ENCODE results near the gene THSD7A. TPM values are rescaled to one million over a fixed set of nuclear protein-coding genes. Genes with fewer than 3 reads are reported as not detected.

THSD7A gene
- total RNA-seq, 1 donor from 2014 or later = 14.3 TPM

DNA sequence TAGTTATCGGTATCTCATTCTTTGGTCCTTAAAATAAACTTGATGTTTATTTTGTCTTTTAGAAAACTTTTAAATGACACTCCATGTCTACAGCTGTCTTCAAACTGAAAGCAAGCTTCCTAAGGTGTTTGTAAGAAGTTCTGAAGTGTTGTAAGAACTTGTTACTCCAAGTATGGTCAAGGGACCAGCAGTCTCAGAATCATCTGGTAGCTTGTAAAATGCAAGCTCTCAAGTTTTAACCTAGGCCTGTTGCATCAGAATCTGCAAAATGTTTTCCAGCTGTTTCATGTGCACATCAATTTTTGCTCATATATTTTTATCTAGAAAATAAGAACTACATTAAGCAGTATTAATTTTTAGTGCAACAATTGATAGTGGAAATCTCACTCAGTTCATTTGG is 104.1 kb downstream of the THSD7A start:
- no peak overlapping the region for H3K4me3 Mint-ChIP-seq
- peaks cover 11% of the 10 kb centered on the region for H3K4me1 Mint-ChIP-seq (ENCODE audit: unreplicated experiment)
- no peak overlapping the region for H3K27ac Mint-ChIP-seq
- H3K9me3 Mint-ChIP-seq = no peaks in the 10 kb centered on the region
- H3K27me3 Mint-ChIP-seq = no peaks in the 10 kb centered on the region
- no peaks in the 10 kb centered on the region for H3K36me3 Mint-ChIP-seq
- TF ChIP-seq, protein P1, sequence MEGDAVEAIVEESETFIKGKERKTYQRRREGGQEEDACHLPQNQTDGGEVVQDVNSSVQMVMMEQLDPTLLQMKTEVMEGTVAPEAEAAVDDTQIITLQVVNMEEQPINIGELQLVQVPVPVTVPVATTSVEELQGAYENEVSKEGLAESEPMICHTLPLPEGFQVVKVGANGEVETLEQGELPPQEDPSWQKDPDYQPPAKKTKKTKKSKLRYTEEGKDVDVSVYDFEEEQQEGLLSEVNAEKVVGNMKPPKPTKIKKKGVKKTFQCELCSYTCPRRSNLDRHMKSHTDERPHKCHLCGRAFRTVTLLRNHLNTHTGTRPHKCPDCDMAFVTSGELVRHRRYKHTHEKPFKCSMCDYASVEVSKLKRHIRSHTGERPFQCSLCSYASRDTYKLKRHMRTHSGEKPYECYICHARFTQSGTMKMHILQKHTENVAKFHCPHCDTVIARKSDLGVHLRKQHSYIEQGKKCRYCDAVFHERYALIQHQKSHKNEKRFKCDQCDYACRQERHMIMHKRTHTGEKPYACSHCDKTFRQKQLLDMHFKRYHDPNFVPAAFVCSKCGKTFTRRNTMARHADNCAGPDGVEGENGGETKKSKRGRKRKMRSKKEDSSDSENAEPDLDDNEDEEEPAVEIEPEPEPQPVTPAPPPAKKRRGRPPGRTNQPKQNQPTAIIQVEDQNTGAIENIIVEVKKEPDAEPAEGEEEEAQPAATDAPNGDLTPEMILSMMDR (conservative IDR thresholded peaks at IDR 0.05) = no peak
- DNase-seq (ENCODE audit: extremely low spot score, unreplicated experiment) = no peak

DNA sequence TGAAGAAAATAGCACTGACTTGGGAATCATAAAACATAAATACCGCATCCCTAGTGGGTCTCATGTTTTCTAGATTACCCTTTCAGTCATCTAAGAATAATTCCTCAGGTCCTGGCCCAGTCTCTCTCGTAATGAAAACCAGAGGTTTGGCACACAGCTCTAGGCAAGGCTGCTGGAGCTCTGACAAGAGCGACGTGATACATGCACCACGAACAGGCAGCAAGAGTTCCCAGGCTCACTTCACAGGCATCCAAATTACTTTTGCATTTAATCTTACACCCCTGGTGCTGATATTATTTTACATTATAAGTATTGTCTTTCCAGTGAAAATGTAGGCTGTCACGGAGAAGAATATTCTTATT is 105.2 kb downstream of the THSD7A start:
- Mint-ChIP-seq H3K36me3 (no peaks in the 10 kb centered on the region), H3K9me3 (no peaks in the 10 kb centered on the region), H3K27me3 (no peaks in the 10 kb centered on the region), H3K4me1 (ENCODE audit: unreplicated experiment) (peaks cover 11% of the 10 kb centered on the region), H3K4me3 (no peak overlapping the region), H3K27ac (no peak overlapping the region)
- no peak for DNase-seq (ENCODE audit: extremely low spot score, unreplicated experiment)
- TF ChIP-seq, protein P1 (conservative IDR thresholded peaks at IDR 0.05) = no peak

DNA sequence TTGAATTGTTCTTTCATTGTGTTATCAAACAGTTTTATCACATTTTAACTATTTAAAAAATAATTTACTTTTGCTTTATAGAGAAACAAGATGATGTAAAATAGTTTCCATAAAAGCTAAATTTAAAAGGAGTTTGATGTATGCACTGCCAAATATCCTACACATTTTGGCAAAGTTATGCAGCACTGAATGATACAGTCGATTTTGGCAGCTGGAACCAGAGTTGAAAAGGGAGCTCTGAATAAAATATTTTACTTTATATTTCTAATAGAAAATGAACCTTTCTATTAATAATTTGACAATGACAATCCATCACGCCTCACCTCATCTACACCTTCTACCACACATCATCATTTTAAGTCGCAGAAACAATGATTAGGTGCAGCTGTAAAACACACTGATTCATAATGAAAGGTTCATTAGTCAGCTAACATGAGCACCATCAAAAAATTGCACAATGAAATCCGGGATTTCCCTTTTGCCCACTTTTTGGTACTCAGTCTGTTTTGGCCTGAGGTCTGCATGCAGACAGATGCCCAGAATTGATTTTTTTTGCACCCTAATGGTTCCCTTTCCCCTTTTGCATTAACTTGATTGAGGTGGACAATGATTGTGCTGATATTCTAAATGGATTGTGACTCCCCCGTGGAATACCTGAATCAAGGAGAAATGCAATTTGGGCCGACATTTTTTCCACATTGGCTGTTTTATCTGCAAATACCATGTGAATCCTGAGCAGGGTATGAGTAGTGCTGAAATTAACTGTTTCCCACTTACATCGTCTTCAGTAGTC is 105.8 kb downstream of the THSD7A start:
- Mint-ChIP-seq H3K27ac (no peak overlapping the region), H3K36me3 (no peaks in the 10 kb centered on the region), H3K4me3 (no peak overlapping the region), H3K4me1 (ENCODE audit: unreplicated experiment) (peaks cover 11% of the 10 kb centered on the region), H3K27me3 (no peaks in the 10 kb centered on the region), H3K9me3 (no peaks in the 10 kb centered on the region)
- no peak for DNase-seq (ENCODE audit: extremely low spot score, unreplicated experiment)
- TF ChIP-seq, protein P1 (conservative IDR thresholded peaks at IDR 0.05) = no peak

DNA sequence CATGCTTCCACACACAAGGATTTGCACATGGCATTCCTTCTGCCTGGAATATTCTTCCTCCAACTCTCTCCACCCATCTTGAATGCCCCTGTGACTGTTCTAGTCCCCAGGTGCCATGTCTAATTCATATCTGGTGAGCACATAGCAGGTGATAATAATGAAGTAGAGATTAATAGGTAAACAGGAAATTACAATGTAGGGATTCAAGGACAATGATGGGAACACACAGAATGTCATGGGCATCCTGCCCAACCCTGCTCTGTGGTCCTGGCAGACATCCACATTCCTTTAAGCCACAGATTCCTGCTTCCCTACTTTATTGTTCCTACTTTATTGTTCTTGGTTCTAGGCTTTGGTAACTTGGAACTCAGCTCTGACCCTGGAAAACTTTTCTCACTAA is 115.8 kb downstream of the THSD7A start:
- no peak for DNase-seq (ENCODE audit: extremely low spot score, unreplicated experiment)
- Mint-ChIP-seq H3K4me3 (no peak overlapping the region), H3K27me3 (no peaks in the 10 kb centered on the region), H3K9me3 (no peaks in the 10 kb centered on the region), H3K4me1 (ENCODE audit: unreplicated experiment) (peaks cover 4% of the 10 kb centered on the region), H3K27ac (no peak overlapping the region), H3K36me3 (no peaks in the 10 kb centered on the region)
- TF ChIP-seq, protein P1 (conservative IDR thresholded peaks at IDR 0.05) = no peak

DNA sequence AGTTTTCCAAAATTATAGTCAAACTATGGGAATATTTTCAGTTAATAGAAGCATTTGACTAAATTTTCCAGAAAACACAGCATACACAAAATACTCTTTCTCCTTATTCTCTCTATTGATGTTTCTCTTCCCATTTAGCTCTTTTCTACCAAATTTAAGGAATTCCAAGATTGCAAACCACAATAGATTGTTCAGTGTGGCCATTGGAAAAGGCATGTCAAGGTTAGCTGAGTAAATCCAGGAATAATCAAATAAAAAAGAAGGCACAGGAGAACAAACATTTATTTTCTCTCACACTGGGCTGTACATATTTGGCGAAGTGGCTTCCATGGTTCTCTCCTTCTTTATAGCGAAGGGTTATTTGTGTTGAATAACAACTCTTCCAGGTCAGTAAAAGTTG is 117.3 kb downstream of the THSD7A start:
- Mint-ChIP-seq H3K4me1 (ENCODE audit: unreplicated experiment) (peaks cover 4% of the 10 kb centered on the region), H3K4me3 (no peak overlapping the region), H3K9me3 (no peaks in the 10 kb centered on the region), H3K27ac (no peak overlapping the region), H3K27me3 (no peaks in the 10 kb centered on the region), H3K36me3 (no peaks in the 10 kb centered on the region)
- no peak for DNase-seq (ENCODE audit: extremely low spot score, unreplicated experiment)
- TF ChIP-seq, protein P1 (conservative IDR thresholded peaks at IDR 0.05) = no peak

Data from type B pancreatic cell (in vitro differentiated cells).